Dermis blood vessel endothelial cell (primary cell): ENCODE results near the gene GATAD2B. TPM values are rescaled to one million over a fixed set of nuclear protein-coding genes. Genes with fewer than 3 reads are reported as not detected.
"Not testable (repeated sequence)": the region's sequence is repeated elsewhere in the genome, so short reads cannot be mapped to it uniquely, and the experiment has no call there.

Source experiments
- DNase-seq: peaks from one replicate; pipeline ENCODE4 v3.0.0; 2010
- total RNA-seq: library from RNA; depleted of rRNA; stranded (reverse); fragments of >200 nt; gene quantifications from 2 replicates; pipeline ENCODE4 v1.2.3, GENCODE V29; 2014

GATAD2B gene
- total RNA-seq, 1 donor from 2014 or later, result 5.4 TPM

DNA sequence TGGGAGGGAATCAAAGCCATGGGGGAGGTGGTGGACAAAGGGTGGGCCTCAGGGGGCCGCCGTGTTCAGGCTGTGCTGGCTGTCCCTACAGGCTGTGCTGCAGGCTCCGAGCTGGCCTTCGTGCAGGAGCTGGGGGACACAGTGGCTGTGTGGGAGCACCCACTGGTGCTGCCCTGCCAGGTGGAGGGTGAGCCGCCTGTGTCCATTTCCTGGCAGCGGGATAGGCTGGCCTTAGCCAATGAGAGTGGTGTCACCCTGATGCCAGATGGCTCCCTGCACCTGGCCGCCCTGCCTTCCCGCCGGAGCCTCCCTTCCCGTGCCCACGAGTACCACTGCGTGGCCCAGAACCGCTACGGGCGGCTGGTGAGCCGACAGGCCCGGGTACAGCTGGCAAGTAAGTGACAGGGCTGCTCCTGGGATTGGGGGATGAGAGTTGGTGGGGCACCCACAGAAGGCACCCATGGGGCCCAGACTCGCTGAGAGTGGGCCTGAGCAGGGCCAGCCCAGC lies 127.4 kb downstream of the GATAD2B start:
- DNase-seq, result no peak

DNA sequence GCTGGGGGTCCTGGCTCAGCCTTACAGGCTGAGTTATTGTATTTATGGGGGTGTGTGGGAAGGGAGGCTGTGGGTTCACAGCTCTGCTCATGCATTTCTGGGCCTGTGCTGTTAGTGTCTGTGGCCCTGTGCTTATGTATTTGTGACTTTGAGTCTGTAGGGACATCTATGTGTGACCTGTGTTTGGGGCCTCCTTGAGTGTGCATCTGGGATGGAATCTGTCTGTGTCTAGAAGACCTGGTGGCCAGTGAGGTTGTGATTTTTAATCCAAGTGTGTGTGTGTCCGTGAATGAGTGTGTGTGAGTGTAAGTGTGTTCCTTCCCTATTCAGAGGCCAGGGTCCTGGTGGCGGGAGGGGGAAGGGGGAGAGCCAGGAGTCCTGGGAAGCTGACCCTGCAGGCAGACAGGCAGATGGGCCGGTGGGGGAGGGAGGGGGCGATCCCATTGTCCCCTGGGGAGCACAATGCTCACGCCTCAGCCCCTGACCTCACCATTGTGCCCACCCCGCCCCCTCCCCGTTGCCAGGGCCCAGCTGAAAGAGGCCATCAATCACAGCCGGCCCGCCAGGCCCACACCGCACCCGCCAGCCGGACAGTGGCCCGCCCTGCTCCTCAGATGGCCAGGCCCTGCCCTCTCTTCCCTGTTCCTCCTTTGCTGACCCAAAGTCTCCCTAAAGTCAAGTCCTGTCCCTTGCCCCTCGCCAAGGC lies 128.0 kb downstream of the GATAD2B start:
- DNase-seq, result no peak

DNA sequence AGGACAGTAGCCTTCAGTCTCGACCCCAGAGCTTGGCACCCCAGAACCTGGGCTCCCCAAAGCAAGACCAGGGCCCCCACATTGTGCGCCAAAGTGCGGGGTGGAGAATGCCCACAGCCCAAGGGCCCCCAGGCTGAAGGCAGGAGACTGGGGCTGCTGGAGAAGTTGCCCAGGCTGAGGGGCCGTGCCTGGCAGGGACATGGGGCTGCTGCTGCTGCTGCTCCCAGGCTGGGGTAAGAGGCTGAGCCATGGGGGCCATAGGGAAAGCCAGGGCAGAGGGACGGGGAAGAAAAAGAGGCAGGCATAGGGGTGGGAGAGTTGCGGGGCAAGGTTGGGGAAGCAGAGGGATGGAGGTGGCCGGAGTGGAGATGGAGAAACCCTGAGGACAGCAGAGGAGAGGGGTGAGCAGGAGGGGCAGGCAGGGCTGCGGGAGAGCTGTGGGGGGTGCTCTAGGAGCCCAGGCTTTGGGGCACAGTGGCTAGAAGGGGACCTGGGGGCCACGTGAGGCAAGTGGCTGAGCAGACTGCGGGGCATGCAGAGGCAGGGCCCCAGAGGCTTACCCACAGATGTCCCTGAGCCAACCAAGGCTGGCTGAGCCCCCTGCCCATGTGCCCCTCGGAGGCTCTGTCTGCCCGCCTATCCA lies 128.7 kb downstream of the GATAD2B start:
- no peak for DNase-seq

DNA sequence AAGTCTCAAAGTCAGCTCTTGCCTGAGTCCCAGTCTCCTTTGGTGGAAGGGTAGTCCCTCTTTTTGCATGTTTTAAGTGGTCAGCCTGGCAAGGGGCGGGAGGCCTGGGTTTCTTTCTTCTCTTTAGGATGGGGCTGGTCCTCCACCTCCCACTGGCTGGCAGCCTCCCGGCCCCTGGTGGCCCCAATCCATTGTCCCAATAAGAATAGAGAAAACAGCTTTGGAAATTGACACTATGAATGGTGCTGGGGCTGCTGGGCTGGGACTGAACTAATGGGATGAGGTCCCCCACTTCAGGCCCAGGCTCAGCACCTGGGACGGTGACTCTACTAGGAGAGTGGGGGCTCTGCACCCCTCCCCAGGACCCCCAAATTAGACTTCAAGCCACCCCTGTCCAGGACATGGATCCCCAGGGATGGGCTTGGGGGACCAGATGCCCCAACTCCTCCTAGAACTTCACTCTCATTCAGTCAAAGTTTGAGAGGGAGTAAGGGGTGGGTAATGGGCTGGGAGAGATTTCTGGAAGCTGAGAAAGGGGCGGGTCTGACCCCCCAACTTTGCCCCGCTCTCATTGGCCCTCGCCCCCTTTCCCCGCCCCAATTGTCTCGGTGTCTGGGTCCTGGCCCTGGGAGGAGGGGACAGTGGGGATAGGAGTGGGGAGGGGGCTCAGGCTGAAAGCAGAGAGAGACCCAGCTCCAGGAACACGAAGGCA lies 129.4 kb downstream of the GATAD2B start:
- no peak for DNase-seq

DNA sequence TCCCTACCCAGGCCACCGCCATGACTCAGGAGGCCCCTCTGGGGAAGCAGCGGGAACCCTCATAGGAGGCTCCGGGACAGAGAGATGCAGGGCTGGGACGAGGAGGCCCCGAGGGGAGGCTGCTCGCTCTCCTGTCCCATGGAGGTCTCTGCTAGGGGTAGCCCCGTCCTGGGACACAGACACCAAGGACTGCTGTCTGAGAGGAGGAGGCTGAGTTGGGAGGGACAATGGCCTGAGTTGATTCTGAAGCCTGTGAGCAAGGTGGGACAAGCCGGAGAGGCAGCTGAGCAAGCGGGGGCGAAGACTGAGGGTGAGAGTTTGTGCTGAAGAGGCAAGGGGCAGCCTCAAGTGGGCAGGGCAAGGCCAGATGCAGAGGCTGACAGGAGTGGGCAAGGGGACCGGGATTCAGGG lies 130.1 kb downstream of the GATAD2B start:
- DNase-seq, result no peak

DNA sequence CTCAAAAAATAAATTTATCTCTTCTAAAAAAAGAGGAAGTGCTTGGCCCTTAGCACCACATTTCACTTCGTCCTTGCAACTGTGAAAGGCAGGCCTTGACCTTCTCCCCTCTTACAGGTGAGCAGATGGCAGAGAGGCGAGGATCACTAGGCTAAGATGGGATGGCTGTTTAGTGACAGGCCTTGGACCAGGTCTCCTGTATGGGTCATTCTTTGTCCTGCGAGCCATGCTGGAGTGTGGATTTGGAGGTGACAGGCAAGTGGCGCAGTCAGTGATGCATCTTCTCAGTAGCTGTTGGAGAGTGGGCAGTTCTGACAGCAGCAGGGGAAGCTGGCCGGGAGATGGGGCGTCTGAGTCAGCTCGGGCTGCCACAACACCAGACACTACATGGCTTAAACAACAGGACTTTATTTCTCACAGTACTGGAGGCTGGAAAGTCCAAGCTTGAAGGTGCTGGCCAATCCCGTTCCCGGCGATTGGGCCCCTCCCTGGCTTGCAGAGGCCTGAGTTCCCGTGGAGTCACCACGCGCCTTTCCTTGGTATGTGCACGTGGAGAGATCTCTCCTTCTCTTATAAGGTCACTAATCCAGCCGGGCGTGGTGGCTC lies 131.0 kb downstream of the GATAD2B start:
- no peak for DNase-seq

DNA sequence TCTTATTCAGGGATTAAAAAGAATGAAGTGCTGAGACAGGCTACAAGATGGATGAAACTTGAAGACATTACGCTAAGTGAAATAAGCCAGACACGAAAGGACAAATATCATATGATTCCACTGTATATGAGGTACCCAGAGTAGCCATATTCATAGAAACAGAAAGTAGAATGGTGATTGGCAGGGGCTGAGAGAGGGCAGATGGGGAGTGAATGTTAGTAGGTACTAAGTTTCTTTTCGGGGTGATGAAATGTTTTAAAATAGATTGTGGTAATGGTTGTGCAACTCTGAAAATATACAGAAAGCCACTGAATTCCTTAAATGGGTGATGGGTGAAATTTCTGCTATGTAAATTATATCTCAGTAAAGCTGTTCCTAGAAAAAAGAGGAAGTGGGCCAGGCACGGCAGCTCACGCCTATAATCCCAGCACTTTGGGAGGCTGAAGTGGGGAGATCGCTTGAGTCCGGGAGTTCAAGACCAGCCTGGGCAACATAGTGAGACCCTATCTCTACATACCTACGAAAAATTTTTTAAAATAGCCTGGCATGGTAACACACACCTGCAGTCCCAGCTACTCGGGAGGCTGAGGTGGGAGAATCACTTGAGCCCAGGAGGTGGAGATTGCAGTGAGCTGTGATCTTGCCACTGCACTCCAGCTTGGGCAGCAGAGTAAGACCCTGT lies 131.7 kb downstream of the GATAD2B start:
- no peak for DNase-seq

DNA sequence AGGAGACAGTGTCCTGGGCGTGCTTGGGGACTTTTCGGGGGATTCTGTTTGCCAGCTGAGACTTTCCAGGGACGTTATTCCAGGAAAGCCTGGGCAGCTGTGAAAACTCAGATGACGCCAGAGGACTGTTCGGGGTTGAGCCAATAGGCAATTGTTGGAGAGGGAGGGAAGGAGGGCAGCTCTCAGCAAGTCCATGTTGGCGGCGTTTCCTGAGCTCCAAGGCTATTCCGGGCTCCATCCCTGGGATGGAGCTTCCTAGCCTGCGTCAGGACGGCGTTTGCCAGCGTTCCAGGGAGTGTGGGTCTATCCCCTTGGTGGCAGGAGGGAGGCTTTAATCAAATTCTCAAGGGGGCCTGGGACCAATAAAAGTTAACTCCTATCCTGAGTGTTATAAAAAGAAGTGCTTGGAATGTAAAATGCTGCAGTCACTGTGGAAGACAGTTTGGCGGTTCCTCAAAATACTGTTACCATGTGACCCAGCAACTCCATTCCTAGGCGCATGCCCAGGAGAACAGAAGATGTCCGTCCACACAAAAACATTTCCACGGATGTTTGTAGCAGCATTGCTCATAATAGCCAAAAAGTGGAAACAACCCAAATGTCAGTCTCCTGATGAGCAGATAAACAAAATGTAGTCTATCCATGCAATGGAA lies 132.3 kb downstream of the GATAD2B start:
- peak; percentile 87 for DNase-seq

DNA sequence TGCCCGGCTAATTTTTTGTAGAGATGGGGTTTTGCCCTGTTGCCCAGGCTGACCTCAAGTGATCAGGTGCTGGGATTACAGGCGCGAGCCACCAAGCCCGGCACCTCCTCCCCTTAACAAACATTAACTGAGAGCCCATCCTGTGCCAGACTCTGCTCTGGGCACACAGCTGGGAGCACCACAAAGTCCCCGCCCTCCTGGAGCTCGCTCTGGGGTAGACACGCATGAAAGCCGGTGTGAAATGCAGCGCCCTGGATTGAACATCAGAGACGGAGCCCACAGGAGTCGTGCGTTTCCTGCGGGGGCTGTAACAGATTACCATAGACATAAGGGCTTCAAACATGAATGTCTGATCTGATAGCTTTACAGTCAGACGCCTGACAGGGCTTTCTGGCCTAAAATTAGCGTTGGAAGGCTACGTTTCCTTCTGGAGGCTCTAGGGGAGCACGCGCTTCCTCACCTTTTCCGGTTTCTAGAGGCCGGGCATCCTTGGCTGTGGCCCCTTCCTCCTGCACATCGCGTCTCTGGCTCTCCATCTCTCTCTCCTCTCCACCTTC lies 133.2 kb downstream of the GATAD2B start:
- DNase-seq, result peak; percentile 46

DNA sequence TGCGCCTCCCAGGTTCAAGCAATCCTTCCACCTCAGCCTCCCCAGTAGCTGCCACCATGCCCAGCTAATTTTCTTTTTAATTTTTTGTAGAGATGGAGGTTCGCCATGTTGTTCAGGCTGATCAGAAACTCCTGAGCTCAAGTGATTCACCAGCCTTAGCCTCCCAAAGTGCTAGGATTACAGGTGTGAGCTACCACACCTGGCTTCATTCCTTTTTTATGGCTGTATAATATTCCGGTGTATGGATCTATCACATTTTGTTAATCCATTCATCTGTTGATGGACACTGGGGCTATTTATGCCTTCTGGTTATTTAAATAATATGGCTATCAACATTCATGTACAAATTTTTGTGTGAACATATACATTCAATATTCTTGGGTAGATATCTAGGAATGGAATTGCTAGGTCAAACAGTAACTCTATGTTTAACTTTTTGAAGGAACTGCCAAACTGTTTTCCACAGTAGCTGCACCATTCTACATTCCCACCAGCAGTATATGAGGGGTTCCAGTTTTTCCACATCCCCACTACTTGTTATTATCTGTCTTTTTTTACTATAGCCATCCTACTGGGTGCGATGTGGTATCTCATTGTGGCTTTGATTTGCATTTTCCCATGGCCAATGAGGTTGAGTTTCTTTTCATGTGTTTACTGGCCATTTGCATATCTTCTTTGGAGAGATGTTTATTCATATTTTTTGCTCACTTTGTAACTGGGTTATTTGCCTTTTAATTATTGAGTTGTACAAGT lies 136.6 kb downstream of the GATAD2B start:
- DNase-seq, result no peak

DNA sequence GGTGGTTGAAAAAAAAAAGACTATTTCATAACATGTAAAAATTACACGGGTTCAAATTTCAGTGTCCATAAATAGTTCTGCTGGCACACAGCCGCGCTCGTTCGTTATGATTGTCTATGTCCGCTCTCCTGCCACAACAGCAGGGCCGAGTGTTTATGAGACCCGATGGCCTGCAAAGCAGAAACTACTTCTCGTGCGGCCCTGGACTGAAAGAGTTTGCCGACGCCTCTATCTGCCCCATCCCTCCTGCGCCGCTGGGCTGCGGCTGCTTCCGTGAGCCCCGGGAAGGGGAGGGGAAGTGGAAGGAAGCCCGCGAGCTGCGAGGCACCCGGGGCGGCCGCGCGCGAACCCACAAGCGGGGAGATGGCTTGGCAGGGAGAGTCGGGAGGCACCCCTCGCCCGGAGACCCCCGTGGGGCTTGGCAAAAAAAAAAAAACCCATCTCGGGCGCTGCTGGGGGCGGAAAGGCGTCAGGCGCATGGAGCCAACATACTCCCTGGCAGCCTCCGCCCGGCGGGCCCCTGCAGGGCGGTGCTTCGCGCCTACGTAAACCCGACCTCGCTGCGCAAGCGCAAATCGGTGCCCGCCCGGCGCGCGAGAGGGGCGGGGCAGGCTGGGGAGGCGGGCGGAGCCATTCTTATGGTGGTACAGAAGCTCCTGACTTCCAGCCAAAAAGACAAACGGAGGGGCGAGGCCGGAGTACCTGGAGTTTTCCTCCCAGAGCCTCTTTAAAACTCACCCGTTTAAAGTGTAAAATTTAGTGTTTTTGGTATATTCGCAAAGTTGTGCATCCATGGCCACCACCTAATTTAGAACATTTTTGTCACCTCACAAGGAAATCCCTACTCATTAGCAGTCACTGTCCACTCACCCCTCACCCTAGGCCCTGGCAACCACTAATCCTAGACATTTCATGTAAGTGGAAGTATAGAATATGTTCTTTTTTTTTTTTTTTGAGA lies 139.3 kb downstream of the GATAD2B start:
- DNase-seq, result peak; percentile 95

DNA sequence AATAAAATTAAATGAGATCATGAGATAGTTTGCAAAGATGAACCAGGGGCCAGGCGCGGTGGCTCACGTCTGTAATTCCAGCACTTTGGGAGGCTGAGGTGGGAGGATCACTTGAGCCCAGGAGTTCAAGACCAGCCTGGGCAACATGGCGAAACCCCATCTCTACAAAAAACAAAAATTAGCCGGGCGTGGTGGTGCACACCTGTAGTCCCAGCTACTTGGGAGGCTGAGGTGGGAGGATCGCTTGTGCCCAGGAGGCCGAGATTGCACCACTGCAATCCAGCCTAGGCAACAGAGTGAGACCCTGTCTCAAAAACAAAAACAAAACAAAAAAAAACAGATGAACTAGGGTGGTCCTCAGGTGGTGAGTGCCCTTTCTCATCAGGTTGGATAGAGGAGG lies 140.1 kb downstream of the GATAD2B start:
- not testable (repeated sequence) for DNase-seq

DNA sequence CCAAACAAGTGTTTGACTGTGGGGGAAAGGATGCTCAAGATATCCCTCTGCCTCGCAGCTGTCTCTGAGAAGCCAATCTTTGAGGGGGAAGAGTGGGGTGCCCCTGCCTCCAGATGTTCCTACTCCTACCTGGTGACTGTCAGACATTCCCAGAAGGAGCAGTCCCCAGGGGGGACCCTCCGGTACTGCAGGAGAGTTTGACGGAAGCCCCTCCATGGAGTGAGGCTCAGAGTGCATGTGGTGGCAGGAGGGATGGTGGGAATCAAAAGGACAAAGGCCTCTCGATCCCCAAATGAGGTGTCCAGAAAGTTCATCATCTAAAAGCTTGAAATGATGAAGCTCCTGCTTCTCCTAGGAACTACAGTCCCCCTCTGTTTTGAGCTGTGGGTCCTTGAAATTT lies 142.2 kb downstream of the GATAD2B start:
- no peak for DNase-seq

DNA sequence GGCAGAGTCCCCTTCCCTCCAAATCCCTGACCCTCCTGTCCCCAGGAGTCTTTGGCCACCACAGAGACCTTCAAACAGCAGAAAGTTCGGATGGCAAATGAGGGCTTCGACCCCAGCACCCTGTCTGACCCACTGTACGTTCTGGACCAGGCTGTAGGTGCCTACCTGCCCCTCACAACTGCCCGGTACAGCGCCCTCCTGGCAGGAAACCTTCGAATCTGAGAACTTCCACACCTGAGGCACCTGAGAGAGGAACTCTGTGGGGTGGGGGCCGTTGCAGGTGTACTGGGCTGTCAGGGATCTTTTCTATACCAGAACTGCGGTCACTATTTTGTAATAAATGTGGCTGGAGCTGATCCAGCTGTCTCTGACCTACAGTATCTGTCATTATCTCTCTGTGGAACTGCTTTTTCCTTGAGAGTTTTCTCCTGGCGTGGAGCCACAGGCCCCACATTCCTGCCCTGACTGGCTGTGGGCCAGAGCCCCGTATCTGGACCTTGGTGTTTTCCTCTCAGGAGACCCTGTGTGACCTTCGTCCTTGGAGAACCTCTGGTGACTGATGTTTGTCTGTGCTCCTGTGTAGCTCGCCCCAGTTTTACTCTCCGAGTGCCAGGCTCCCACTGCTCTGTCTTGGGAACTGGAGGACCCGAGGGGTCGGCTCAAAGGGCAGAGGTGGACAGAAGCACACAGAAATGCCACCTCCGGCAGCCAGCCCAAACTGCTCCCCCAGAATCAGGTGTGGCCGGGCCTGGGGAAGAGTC lies 142.8 kb downstream of the GATAD2B start:
- DNase-seq, result peak; percentile 60

DNA sequence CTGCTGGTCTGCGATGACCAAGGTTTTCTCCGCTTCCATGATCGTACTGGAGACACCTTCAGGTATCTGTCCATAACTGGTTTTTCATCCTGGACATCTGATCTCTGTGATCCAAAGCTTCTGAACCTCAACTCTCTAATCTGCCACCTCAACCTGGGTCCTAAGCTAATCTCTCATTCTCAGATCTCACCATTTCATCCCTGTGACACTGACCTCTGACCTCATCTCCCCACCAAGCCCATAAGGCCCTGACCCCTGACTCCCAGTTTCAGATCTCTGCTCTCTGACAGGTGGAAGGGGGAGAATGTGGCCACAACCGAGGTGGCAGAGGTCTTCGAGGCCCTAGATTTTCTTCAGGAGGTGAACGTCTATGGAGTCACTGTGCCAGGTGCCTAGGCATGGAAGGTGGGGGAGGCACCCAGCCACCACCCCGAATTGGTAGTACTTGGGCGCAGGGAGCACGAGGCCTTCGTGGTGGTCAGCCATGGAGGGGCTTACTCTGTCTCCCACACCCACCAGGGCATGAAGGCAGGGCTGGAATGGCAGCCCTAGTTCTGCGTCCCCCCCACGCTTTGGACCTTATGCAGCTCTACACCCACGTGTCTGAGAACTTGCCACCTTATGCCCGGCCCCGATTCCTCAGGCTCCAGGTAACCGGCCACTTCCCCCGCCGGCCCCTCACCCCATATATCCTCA lies 143.8 kb downstream of the GATAD2B start:
- no peak for DNase-seq

DNA sequence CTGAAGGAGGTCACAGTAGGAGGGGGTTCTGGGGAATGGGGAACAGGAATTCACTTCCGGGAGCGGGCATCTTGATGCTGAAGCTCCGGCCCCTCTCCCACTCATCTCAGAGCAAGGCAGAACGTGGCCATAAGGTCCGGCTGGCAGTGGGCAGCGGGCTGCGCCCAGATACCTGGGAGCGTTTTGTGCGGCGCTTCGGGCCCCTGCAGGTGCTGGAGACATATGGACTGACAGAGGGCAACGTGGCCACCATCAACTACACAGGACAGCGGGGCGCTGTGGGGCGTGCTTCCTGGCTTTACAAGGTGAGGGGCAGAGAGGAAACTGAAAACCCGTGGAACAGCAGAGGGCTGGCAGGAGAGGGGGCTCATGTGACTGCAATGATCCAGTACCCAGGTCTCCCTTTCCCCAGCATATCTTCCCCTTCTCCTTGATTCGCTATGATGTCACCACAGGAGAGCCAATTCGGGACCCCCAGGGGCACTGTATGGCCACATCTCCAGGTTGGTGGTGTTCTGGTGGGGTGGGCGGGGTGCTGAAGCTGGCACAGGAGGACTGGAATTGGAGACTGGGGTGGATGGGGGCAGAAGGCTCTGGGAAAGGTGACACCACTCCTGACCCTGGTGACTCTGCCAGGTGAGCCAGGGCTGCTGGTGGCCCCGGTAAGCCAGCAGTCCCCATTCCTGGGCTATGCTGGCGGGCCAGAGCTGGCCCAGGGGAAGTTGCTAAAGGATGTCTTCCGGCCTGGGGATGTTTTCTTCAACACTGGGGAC lies 144.5 kb downstream of the GATAD2B start:
- DNase-seq, result no peak

DNA sequence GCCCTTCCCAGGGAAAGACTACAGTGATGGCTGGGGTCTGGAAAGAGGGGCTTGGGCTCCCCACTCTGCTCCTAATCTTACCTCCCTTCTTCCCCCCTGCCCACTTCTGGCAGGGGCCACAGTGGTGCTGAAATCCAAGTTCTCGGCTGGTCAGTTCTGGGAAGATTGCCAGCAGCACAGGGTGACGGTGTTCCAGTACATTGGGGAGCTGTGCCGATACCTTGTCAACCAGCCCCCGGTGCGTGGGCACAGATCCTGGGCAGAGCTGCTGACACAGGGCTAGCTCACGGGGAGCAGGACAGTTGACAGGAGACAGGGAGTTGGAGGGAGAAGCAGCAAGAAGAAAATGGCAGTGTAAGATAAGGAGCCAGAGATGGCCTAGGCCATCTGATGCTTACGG lies 145.1 kb downstream of the GATAD2B start:
- no peak for DNase-seq
